Hematopoietic multipotent progenitor cell treated with erythropoietin and hydrocortisone succinate and interleukin-3 and kit ligand, for 15 days (in vitro differentiated cells): ENCODE data around the gene ACSM4.

Source experiments
- DNase-seq: peaks from one replicate; pipeline ENCODE4 v3.0.0-alpha.2; 2015; ENCODE audit warnings: low spot score

ACSM4 gene

GRCh38 chr12:7339675-7340074 is 35.8 kb downstream of the ACSM4 start:
- no peak for DNase-seq

GRCh38 chr12:7344833-7345606 is 41.1 kb downstream of the ACSM4 start:
- no peak for DNase-seq

GRCh38 chr12:7346551-7347225 is 42.8 kb downstream of the ACSM4 start:
- DNase-seq: no peak

- no peak for DNase-seq
Observed at GRCh38 chr12:7349418-7349817, 45.5 kb downstream of the ACSM4 start.

- DNase-seq: no peak
Observed at GRCh38 chr12:7351177-7351576, 47.3 kb downstream of the ACSM4 start.

- DNase-seq: no peak
Observed at GRCh38 chr12:7352661-7353060, 48.8 kb downstream of the ACSM4 start.

GRCh38 chr12:7354529-7354928 is 50.7 kb downstream of the ACSM4 start:
- DNase-seq: no peak

- no peak for DNase-seq
Observed at GRCh38 chr12:7361265-7361664, 57.4 kb downstream of the ACSM4 start.

GRCh38 chr12:7362734-7363133 is 58.9 kb downstream of the ACSM4 start:
- DNase-seq: no peak

GRCh38 chr12:7369274-7369729 is 65.4 kb downstream of the ACSM4 start:
- no peak for DNase-seq

GRCh38 chr12:7373226-7373625 is 69.4 kb downstream of the ACSM4 start:
- DNase-seq: no peak

- peak; percentile 46 for DNase-seq
Observed at GRCh38 chr12:7374423-7375144, 70.7 kb downstream of the ACSM4 start.

- DNase-seq: no peak
Observed at GRCh38 chr12:7375145-7375543, 71.3 kb downstream of the ACSM4 start.

- no peak for DNase-seq
Observed at GRCh38 chr12:7376196-7376595, 72.3 kb downstream of the ACSM4 start.
